NCI-H345 treated with DMSO at 0.1 percent for 48 hours (cell line): ENCODE results near the gene B3GAT1.

Source experiments
- DNase-seq: peaks from one replicate; lab custom pipeline; 2025; ENCODE audit not compliant: unreplicated experiment; lab: John Stamatoyannopoulos, UW

The B3GAT1 gene

GRCh38 chr11:134374891-134375550 lies 37.0 kb downstream of the B3GAT1 start:
- DNase-seq = no peak

GRCh38 chr11:134374171-134374570 lies 37.9 kb downstream of the B3GAT1 start:
- no peak for DNase-seq

- DNase-seq = no peak
Observed at GRCh38 chr11:134373591-134374052, 38.4 kb downstream of the B3GAT1 start.

- DNase-seq = peak; percentile 77
Observed at GRCh38 chr11:134372961-134373360, 39.1 kb downstream of the B3GAT1 start.

- no peak for DNase-seq
Observed at GRCh38 chr11:134372536-134372935, 39.5 kb downstream of the B3GAT1 start.

- no peak for DNase-seq
Observed at GRCh38 chr11:134371436-134372185, 40.4 kb downstream of the B3GAT1 start.

- no peak for DNase-seq
Observed at GRCh38 chr11:134370526-134371435, 41.3 kb downstream of the B3GAT1 start.

- no peak for DNase-seq
Observed at GRCh38 chr11:134369656-134370525, 42.2 kb downstream of the B3GAT1 start.

GRCh38 chr11:134367781-134368180 lies 44.3 kb downstream of the B3GAT1 start:
- no peak for DNase-seq

- DNase-seq = no peak
Observed at GRCh38 chr11:134366254-134366653, 45.8 kb downstream of the B3GAT1 start.

- no peak for DNase-seq
Observed at GRCh38 chr11:134365011-134365925, 46.8 kb downstream of the B3GAT1 start.

DNA sequence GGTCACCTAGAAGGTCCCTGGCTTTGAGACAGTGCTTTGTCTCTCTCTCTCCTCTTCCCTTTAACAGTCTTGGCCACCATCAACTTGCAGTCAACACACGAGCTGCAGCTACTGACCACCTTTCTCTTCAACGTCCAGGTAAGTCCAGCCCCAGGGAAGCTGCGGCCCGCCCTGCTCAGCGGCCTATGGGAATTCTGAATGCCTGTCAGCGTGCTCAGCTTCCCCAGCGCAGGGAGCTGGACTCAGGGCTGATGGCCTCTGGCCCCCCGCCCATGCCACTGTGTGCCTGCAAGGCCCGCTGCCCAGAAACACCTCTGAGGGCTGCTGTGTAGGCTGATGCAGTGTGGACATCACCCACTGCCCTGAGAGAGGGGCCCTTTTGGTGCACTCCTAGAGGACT lies 47.8 kb downstream of the B3GAT1 start:
- no peak for DNase-seq

DNA sequence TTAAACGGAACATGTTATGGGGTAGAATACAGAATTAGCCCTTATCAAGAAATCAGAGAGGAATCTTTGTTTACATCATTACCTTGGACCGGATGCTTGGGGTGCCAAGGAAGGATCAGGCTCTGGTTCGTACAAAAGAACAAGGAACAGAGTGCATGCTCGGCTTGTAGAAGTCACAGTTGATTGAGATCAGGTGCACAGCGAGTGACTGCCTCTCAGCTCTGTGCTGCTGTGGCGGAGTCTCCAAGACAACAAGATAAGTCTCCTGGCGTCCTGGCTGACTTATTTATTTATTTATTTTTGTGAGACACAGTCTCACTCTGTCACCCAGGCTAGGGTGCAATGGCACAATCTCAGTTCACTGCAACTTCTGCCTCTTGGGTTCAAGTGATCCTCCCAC lies 48.5 kb downstream of the B3GAT1 start:
- no peak for DNase-seq

DNA sequence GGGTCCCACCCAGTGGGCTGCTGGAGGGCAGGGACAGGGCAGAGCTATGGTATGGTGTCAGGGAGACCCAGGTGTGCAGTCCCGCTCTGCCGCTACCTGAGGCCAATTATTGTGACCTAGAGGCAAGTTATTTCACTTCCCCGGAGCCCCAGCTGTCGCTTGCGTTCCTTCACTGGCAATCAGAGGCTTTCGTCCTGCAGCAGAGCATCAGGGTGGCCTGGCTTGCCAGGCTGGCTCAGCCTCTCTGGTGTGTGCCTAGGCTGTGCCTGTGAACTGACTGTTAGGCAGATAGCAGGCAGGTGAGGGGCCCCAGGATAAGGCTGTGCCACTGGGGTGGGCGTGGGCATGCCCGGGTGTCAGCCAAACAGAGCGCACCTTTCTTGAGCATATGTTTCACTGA lies 48.9 kb downstream of the B3GAT1 start:
- DNase-seq = no peak

DNA sequence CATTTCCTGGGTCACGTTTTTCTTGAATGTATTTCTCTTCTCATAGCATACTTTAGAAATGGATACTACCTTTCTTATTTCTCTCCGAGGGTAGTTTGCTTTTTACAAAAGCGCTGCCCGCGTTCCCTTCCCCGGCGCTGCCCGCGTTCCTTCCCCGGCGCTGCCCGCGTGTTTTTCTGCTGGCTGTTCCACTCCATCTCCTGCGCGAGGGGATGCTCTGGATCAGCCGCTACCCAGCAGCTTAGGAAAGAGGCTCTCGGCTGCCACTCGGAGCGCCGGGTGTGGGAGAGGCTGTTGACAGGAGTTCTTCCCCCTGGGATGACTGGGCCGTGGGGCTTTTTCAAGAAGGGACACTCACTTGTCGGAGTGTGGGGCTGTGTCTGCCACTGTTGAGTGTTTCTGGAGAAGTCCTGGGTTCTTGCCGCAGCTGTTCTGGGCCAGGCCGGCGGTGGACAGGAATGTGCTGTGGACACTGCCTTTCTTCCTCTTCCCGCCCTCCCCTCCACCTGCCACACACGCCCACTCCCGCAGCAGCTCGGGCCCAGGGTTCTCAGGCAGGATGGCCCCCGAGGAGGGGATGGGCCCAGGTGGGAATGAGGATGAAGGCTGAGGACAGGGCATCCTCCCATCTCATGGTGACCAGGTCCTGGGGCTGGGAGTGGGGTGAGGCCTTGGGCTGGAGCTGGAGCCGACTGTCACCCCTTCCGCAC lies 49.7 kb downstream of the B3GAT1 start:
- DNase-seq = no peak

DNA sequence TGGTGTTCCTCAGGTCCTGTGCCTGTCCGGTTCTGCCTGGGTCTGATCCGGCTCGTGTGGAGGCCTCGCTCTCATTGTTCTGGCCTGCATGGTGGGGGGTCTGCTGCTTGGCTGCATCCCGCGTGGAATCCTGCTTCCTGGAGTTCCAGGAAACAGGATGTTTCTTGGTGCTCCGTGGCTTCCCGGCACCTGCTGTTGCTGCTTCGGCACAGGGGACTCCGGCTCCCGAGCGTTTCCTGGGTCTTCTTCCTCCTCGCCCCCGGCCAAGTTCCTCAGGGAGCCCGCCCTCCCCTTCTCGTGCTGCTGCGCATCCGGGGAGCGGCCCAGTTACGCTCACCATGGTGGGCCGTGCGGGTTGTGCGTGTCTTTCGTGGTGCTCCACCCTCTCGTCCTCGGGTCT lies 50.4 kb downstream of the B3GAT1 start:
- DNase-seq = no peak

DNA sequence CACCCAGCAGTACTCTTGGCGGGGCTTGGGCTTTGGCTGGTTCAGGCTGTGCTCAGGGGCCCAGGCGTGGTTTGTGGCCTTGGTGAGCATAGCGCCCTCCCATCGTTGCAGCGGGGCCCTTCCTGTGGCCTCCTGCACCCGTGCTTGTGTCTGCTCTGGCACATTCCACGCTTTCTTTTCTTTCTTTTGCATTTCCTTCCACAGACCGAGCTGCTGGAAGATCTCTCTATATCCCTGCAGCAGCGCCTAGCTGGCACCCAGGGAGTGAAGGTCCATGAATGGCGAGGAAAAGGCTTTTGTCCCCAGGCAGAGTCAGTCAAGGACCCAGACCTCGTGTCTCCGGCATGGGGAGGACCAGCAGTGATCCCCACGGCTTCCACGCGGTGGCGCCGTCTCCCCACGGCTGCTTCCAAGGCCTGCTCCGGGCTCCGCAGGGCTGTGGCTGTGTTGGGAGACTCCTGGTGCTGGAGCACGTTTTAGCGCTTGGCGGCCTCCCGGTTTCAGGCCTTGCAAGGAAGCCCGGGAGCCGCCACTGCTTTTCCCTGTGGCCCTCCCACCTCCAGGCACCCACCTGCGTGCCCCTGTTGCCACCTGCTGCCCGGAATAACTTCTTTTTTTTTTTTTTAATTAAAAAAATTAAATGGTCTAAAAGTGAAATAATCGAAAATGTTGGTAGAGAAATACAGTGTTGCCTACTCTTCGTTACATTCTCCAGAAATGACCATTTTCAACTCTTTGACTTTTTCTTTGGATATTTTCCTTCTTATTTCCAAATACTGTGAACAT lies 51.8 kb downstream of the B3GAT1 start:
- DNase-seq = no peak

DNA sequence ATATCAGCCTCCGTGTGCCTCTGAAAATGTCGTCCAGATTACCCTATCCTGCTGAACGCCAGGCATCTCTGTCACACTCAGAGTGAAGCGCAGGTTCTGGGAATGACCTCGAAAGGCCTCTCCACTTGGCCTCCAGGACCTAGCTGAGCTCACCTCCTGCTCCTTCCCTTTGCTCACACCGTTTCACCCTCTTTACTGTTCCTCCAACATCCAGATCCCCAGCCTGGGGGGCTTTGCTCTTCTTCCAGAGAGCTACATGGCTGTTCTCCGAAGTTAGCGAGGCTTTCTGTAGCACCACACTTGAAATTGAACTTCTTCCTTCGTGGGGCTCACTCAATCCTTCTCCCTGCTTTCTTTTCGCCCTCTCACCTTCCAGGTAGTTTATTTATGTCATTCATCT lies 52.4 kb downstream of the B3GAT1 start:
- no peak for DNase-seq
